ENCODE data around the gene UQCR10.

Gene UQCR10

DNA sequence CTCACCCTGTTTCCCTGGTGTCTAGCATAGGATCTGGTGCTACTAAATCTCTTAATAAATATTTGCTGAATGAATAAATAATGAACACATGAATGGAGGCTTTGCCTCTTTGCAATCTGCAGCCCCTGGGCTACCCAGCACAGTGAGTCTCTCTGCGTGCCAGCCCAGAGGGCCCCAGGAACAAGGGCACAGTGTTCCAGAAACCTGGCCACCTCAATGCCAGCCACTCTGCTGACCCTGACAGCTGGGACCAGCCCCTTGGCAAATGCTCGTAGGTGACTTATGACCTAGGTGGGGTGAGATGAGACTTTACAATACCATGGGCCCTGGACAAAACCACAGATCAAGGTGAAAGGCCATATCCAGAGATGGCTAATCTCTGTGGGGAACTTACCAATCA, 31.6 kb downstream of the UQCR10 start:
- no peak for DNase-seq (ENCODE audit: low read depth)

DNA sequence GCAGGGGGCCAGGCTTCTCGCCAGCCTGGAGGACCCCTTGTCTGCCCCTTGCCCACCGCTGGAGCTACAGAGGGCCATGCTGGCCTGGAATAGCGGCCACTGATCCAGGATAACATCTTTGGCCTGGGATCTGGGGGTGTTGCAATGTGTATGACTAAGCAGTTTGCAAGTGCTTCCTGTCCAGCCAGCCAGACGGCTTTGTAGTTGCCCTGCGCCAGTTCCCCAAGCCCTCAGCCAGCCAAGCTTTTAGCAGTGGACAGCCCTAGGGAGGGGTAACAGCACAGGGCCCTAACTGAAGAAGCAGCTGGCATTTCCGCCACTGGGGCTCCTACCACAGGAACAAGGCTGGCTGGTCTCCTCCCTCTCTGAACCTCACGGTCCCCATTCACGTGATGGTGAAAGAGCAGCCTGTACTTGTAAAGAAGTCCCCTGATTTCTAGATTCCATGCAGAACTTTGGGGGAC, 32.1 kb downstream of the UQCR10 start:
- DNase-seq (ENCODE audit: low read depth): peak; percentile 96

DNA sequence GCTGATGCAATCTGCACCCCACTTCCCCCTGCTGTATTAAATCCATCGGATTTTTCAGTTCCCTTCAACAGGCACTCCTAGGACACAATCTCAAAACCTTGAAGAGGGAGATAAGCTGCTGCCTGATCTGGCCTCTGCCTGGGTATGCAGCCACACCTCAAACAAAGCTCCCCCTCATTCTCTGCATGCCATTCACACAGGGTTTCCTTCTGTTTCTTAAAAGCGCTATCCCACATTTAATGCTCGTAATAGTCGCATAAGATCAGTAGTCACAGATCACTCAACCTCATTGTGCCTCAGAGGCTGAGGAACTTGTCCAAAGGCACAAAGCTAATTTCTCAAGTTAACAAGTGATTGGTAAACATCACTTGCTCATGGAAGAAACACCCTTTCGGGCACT, 34.0 kb downstream of the UQCR10 start:
- DNase-seq (ENCODE audit: low read depth): no peak

DNA sequence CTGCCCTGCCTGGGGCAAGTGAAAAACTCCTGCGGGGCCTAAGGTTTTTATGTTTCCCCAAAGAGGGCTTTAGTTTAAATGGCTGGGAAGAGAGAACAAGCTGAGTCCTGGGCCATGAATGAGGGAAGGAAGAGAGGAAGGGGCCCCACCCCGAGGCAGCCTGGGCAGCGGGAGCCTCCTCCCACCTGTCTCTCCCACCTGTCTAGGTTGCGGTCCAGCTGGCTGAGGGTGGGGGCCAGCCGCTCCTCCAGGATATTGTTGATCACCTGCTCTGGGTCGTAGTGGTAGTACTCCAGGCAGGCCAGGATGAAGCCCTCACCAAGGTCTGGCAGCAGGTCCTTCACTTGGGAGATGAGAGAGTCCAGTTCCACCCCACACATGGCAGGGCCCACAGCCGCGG, 34.6 kb downstream of the UQCR10 start:
- DNase-seq (ENCODE audit: low read depth): no peak

DNA sequence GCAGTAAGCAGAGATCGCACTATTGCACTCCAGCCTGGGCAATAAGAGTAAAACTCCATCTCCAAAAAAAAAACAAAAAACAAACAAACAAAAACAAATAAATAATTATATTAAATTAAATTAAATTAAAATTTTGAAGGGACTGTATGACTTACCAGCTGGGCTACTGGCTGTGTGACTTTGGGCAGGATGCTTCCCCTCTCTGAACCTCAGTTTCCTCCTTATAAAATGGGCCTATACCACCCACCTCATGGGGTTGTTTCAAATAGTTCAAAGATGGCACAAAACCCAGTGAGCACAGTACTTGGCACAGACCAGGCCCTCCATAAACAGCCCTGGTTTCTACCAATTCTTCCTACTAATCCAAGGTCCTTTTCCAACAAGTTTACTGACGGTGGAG, 36.0 kb downstream of the UQCR10 start:
- no peak for DNase-seq (ENCODE audit: low read depth)

DNA sequence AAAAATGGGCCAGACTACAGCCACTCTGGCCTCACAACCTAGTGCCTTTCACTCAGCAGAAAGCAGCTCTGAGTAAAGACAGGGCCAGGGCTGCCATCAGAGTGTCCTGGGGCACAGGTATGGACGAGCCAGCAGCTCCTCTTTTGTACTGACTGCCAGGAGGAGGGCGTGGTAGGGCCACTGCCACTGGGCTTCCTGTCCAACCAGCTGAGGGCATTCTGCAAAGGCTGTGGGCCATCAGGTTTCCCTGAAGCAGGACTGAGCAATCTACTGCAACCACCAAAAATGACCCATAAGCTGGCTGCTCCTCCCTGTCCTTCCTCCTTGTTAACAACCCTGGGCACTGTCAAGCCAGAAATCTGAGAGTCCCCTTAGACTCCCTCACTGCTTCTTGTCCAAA, 37.8 kb downstream of the UQCR10 start:
- DNase-seq (ENCODE audit: low read depth): no peak

DNA sequence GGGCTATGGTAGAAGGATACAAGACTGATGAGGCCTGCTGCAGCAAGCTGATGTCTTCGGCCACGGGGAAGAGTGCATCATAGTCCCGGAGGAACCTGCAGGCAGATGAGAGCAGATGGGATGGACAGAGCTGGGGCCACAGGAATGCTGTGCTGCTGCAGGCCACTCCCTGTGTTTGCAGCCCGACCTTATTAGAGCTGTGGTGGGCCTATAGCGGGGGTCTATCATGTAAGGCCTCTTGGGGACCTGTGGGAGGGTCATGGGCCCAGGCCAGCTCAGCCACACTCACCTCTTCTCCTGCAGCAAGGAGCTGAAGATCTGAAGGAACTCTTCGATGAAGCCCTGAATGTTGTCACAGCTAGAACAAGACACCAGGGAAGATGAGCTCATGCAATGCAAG, 39.0 kb downstream of the UQCR10 start:
- DNase-seq (ENCODE audit: low read depth): no peak

DNA sequence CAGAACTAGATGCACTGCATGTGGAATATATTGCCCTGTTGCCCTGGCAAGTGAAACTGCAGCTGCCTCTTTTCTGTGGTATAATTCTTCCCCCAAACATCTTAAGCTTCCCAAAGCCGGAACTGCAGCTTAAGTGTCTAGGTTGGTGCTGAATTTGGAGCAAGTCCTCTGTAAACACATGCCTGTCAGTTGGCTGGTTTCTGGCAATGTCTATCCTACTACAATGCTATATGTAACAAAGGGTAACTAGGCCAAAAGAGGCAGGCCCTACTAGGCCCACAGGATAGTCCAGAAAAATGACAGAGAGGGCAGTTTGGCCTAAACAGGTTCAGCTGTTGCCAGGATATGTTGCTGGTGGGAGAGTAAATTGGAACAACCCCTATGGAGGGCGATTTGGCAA, 43.0 kb downstream of the UQCR10 start:
- DNase-seq (ENCODE audit: low read depth): no peak

DNA sequence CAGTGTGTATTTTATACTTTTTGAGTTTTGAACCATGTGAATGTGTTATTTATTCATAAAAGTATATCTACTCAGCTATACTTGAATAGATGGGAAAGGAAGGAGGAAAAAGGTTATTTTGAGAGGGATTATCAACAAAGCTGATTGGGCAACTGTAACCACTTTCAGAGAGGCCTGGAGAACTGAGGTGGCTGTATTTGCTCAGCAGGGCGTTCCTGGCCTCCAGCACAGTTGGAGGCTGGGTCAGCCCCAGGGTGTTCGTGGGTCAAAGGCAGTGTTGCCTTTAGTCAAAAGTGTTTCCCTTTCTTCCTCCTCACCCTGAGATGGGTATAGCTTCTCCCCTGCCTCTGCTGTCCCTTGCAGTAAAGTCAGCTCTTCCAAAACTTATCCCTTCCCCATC, 44.2 kb downstream of the UQCR10 start:
- no peak for DNase-seq (ENCODE audit: low read depth)

DNA sequence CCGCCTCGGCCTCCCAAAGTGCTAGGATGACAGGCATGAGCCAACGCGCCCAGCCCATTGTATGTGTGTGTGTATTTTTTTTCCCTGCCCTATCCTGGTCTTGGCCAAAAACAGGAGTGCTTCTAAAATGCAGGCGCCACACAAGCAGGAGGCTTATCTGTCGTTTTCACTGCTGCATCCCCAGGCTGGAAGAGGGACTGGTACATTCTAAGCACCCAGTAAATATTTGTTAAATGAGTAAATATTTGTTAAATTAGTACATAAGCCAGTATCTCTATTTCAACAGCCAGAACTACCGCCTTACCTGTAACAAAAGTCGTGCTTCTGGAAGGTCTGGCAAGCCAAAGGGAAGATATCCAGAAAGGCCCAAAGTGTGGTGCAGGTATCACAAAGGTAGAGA, 46.0 kb downstream of the UQCR10 start:
- DNase-seq (ENCODE audit: low read depth): no peak

DNA sequence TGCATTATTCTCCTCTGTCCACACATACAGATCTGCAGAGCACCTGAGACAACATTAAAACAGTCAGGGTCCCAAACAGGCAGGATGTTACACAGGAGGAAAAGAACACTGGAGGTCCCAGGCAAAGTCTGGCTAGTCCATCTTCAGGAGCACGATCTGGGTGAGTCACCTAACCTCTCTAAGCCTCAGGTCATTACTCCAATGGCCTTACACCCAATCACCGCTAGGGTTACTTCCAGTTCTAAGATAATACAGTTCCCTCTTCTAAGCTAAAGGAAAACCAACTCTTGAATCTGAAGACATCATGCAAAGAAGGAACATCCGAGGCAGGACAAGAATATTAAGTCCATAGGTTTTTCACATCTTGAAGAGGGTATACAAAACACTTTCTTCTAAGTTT, 46.4 kb downstream of the UQCR10 start:
- DNase-seq (ENCODE audit: low read depth): peak; percentile 86

DNA sequence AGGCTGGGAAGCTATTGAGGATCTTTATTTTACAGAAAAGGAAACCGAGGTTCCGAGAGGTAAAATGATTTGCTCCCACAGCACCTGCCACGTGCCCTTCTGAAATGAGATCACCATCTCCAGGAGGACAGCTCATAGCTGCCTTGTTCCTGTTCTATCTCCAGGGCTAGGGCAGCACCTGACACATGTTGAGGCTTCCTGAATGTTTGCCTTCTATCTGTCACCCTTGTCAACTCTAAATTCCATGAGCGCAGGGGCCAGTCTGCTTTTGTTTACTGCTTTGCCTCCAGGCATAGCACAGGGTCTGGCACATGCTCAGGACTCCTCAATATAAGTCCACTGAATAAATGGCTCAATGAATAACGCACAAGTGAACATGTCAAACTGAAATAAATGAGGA, 46.8 kb downstream of the UQCR10 start:
- no peak for DNase-seq (ENCODE audit: low read depth)

DNA sequence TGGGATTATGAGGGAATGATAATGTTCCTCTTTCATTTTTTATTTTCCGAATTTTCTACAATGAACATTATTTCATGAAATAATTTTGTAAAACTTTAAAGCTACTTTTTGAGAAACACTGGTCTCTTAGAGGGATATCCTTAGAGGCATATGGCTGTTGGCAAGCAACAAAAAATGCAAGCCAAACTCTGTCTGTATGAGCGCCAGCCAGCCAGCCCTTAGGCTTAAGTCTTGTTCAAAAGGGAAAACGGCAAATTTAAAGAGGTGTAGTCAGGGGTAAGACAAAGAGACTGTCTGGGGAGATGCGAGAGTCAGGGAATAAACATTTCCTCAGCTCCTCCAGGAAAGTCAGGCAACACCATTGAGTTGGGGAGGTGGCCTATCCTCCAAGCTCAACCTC, 48.4 kb downstream of the UQCR10 start:
- DNase-seq (ENCODE audit: low read depth): no peak

DNA sequence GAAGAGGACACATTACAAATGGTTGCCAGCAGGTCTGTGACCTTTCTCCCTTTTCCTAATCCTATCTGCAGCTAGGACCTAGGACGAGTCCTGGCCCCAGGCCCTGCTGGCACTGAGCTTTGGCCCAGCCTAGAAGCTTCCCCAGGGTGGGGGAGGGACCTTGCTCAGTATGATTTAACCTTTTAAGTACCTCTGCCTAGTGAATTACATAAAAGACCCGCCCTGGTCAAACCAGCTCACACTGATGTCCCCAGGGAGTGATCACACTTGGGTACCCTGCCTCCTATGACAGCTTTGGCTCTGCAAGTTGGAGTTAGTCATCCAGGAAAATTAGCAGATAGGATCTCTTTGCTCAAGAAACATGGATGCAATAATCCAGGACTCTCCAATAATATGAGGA, 49.0 kb downstream of the UQCR10 start:
- DNase-seq (ENCODE audit: low read depth): no peak

DNA sequence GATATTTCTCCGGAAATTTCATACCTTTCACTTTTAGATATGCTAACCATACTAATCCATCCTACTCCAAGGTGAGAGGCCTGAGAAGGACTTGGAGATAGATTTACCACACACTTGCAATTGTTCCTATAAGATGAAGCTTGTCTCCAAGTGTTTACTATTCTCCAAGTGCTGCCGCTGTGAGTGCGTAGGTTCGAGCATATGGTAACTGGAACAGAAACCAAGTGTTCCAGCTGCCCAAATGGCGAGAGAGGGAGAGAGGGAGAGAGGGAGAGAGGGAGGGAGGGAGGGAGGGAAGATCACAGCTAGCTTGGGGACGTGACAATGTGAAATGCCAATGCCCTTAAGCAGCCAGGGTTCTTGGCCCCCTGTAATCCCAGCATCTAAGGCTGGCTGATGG, 49.4 kb downstream of the UQCR10 start:
- DNase-seq (ENCODE audit: low read depth): no peak

DNA sequence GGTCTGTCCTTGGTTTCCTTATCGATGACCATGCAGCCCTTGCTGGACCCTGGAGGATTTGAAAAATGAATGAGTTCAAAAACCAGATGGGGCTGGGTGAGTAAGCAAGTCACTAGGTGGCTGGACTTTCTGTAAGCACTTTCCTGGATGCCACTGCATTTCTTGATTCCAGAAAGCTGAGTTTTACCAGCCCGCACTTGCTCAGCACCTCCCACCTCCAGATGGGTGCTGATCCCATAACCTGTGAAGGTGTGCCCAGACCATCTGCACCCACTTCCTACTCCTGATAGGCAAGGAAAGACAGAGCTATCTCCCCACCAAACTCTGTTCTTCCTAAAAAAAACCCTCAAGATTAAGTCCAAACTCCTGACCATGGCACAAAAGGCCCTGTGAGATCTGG, 49.8 kb downstream of the UQCR10 start:
- DNase-seq (ENCODE audit: low read depth): no peak

DNA sequence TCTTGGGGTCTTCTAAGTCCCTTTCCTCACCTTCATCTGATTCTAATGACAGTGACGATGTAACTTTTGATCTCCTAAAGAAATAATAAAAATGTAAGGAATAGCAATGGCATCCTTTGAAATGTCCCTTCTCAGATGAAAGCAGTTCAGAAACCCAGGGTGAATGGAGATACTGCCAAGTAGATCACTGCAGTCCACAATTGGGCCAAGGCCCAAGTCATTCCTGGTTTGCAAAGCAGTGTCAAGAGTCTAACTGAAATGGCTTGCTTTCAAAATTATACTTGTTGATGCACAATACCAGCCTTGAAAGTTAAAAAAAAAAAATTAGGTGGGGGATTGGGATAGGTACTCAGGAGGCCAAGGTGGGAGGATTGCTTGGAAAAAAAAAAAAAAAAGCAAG, 50.6 kb downstream of the UQCR10 start:
- no peak for DNase-seq (ENCODE audit: low read depth)

DNA sequence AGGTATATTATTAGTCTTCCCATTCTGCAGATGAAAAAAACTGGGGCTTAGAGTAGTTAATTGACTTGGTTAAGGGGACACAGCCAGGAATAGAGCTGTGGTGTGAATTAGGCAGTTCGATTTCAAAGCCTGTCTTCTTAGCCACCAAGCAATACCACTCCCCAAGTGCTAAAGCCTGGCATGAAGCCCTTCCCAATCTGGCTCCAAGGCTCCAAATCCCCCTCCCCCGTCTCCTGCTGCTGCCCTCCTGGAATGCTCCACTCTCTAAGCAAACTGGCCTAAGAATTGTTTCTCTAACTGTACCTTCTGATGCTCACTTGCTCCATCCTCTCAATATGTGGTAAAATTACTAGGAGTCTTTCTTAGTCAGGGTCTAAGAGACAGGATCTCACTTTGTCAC, 52.3 kb downstream of the UQCR10 start:
- DNase-seq (ENCODE audit: low read depth): no peak

Measured in ELR (cell line).